ENCODE results near the gene ATP9B. TPM values are rescaled to one million over a fixed set of nuclear protein-coding genes. Genes with fewer than 3 reads are reported as not detected.

ATP9B gene
- total RNA-seq, 1 experiment from 2014 or later: 20.9 TPM

DNA sequence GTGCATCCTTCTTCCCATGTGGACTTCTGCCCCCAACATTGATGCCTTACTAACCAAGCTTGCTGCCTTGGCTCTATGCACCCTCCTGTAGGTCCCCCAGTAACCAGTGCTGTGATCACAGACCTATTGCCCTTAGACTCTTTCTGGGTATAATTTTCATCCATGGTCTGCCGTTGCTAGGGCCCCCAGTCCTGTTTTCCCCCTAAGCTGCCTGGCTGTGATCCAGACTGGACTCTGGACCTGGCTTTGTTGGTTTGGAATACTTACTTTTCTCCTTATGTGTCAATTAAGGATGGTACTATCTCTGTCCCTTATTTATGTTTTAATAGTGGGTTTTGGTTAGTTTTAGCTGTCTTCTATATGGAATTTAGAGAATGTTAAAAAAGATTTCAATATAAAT, 26.0 kb downstream of the ATP9B start:
- Histone ChIP-seq H3K27me3 (ENCODE audit: insufficient read depth, low read length) (no peaks in the 10 kb centered on the region), H3K4me2 (ENCODE audit: insufficient read depth, insufficient read length, low read length) (no peak overlapping the region), H3K9ac (ENCODE audit: extremely low read depth, insufficient read length, low read length) (no peak overlapping the region), H3K18ac (ENCODE audit: insufficient read length, low read depth, low read length) (no peak overlapping the region), H3K79me2 (ENCODE audit: insufficient read depth, low read length) (peaks cover 3% of the 10 kb centered on the region; the same call in 1 of the 2 replicates), H2BK12ac (ENCODE audit: insufficient read length, low read depth, low read length) (no peak overlapping the region), H4K8ac (replicated peaks; ENCODE audit: insufficient read length, low read depth, low read length) (no peak overlapping the region), H3K9me3 (ENCODE audit: control insufficient read depth, low read depth, low read length) (no peaks in the 10 kb centered on the region), H3K23me2 (ENCODE audit: insufficient read length, low read depth, low read length, poor library complexity, severe bottlenecking) (no peaks in the 10 kb centered on the region), H2BK5ac (ENCODE audit: insufficient read length, low read length) (no peak overlapping the region), H4K5ac (ENCODE audit: insufficient read length, low read depth, low read length) (no peak overlapping the region), H3K56ac (ENCODE audit: insufficient read length, low read depth, low read length) (no peak overlapping the region), H2AK5ac (ENCODE audit: insufficient read length, low read length) (no peak overlapping the region), H2AFZ (ENCODE audit: low read length) (no peak overlapping the region), H3K23ac (ENCODE audit: insufficient read length, low read depth, low read length) (no peak overlapping the region), H3K4ac (ENCODE audit: low read depth, low read length) (no peak overlapping the region), H4K91ac (ENCODE audit: insufficient read length, low read depth, low read length) (no peak overlapping the region), H3T11ph (ENCODE audit: low read length) (no peak overlapping the region), H3K14ac (ENCODE audit: insufficient read depth, low read length) (no peak overlapping the region), H3K4me1 (ENCODE audit: insufficient read depth, low read length) (peaks cover 8% of the 10 kb centered on the region), H4K20me1 (ENCODE audit: control insufficient read depth, insufficient read depth, insufficient read length) (no peaks in the 10 kb centered on the region), H3K27ac (ENCODE audit: insufficient read length, low read depth, low read length) (no peak overlapping the region), H2BK20ac (ENCODE audit: low read depth, low read length, poor library complexity, severe bottlenecking) (no peak overlapping the region), H2BK15ac (ENCODE audit: low read depth, low read length) (no peak overlapping the region), H3K79me1 (ENCODE audit: insufficient read depth, low read depth, low read length, poor library complexity, severe bottlenecking) (peaks cover 7% of the 10 kb centered on the region), H2BK120ac (ENCODE audit: low read depth, low read length, poor library complexity, severe bottlenecking) (no peak overlapping the region)
- Mint-ChIP-seq H3K9me3 (peaks cover 4 to 5% of the 10 kb centered on the region in 2 experiments; a peak in 3 of 5 replicates), H3K27ac (peak overlapping the region; percentile 6 to 70 (median 17); a peak in 3 of 7 replicates), H3K36me3 (ENCODE audit: insufficient read depth in 1 of 3, low read depth in 3 of 3) (peaks cover 13 to 14% (median 14%) of the 10 kb centered on the region in 3 experiments), H3K27me3 (ENCODE audit: low read depth) (no peaks in the 10 kb centered on the region), H3K4me1 (peaks cover 27 to 29% of the 10 kb centered on the region in 2 experiments), H3K4me3 (no peak overlapping the region)
- no CpG with 5 or more reads among the region's 1 CpG for WGBS (ENCODE audit: extremely low coverage, insufficient read length, low lambda C conversion rate)
- TF ChIP-seq, protein P1, sequence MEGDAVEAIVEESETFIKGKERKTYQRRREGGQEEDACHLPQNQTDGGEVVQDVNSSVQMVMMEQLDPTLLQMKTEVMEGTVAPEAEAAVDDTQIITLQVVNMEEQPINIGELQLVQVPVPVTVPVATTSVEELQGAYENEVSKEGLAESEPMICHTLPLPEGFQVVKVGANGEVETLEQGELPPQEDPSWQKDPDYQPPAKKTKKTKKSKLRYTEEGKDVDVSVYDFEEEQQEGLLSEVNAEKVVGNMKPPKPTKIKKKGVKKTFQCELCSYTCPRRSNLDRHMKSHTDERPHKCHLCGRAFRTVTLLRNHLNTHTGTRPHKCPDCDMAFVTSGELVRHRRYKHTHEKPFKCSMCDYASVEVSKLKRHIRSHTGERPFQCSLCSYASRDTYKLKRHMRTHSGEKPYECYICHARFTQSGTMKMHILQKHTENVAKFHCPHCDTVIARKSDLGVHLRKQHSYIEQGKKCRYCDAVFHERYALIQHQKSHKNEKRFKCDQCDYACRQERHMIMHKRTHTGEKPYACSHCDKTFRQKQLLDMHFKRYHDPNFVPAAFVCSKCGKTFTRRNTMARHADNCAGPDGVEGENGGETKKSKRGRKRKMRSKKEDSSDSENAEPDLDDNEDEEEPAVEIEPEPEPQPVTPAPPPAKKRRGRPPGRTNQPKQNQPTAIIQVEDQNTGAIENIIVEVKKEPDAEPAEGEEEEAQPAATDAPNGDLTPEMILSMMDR (conservative IDR thresholded peaks at IDR 0.05): no peak
- DNase-seq: no peak
